Inferior parietal cortex (tissue), 1 donor: Measurements from ENCODE around the gene SARM1.

Experiments used
- DNase-seq: peaks from one replicate; pipeline ENCODE4 v3.0.0-alpha.2; 2016; ENCODE audit errors: extremely low spot score

SARM1 gene

GRCh38 chr17:28341516-28341915 is 30.0 kb upstream of the SARM1 start:
- no peak for DNase-seq

- no peak for DNase-seq
Measured at GRCh38 chr17:28342313-28342712, 29.2 kb upstream of the SARM1 start.

GRCh38 chr17:28343491-28343932 is 28.0 kb upstream of the SARM1 start:
- DNase-seq = no peak

DNA sequence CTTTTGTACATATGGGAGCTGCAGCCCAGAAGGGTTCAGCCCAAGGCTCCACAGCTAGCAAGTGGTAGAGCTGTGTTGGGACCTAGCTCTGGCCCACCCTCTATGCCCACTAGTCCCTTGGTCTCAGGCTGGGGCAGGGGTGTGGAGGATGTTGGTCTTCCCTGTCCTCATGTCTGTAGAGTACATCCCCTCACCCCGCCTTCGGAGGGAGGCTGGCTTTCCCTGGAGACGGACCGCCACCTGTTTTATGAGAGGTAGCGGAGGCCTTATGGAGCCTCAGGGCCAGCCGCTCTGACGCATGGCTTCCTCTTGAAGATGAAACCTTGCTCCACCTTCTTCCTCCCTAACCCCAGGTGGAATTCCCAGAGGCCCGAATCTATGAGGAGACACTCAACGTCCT is 27.5 kb upstream of the SARM1 start:
- no peak for DNase-seq

DNA sequence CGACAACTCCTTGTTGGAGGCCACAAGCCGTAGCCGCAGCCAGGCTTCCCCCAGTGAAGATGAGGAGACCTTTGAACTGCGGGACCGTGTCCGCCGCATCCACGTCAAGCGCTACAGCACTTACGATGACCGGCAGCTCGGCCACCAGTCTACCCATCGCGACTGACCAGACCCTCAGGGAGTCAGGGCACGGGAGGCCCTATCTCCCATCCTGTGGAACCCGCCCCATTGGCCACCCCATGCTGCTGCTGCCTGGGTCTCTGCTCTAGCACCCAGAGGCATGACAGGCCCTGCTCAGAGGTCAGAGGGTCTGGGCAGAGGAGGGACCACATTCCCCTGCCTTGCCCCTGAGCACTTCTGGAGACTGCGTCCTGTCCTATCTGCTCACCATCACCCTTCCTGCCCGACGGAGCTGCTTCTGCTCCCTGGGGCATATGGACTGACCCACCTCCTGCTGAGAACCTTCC is 27.0 kb upstream of the SARM1 start:
- no peak for DNase-seq

GRCh38 chr17:28345419-28346198 is 25.9 kb upstream of the SARM1 start:
- DNase-seq = no peak

GRCh38 chr17:28346199-28346580 is 25.3 kb upstream of the SARM1 start:
- DNase-seq = no peak

DNA sequence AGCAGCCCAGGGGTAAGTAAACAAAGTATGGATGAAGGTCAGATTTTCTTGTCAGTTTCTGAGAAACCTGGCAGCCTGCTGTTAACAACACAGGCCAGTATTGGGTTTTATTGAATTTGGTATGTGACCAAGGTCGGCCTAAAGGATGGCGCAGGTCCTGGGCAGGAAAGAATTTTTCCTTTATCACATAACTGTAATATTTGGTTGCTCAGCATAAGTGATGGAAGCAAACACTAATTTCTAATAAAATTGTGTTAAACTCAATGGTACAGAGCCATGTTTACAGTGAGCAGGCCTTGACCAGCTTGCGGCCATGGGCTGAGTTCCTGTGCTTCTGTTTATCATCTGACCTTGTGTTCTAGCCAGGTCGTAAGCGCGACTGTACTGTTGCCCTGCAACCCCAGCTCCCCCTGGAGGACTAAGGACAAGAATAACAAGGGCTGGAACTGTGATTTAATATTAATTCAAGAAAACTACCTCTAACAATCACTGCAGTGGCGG is 24.7 kb upstream of the SARM1 start:
- no peak for DNase-seq

DNA sequence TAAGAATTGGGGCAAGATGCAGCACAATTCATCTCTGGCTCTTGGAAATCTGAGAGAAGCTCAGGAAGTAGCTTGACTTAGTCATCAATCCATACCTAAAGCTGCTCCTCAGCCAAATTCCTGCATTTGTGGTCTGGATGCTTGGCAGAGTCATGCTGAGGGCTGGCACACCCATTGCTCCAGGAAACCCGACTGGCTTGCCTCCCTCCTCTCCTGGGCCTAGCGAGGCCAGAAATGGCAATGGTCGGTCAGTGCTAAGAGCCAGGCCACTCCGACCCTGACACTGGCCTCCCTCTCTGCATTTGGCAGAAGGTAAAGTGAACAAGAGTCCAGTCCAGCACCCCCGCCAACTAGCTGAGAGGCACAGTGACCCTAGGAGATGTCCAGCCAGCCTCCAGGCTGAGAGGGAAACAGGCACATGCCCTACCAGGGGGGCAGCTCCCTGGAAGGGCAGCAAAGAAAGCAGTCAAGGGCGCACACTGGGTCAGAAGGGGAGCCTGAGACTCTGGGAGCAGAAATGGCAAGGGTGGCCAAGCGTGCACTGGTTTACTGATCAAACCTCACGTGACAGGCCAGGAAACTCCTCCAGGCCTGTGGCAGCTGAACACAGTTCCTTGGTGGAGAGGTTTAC is 24.1 kb upstream of the SARM1 start:
- no peak for DNase-seq

DNA sequence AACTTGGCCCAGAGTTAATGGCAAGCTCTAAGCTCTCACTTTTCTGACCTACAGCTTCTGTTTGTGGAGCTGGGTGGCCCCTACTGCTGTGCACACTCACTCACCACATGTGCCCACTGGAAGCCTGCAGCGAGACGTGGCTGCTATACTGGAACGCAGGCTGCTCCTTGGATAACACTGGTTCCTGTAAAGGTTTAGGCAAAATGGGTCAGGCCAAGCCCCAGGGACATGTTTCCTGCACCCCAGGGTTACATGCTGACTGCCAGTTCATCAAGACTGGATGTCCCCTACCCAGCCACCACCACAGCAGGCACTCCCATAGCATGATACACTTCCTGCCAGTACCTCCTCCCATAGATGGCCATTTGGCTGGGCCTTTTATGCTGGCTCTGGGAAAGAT is 22.5 kb upstream of the SARM1 start:
- no peak for DNase-seq

DNA sequence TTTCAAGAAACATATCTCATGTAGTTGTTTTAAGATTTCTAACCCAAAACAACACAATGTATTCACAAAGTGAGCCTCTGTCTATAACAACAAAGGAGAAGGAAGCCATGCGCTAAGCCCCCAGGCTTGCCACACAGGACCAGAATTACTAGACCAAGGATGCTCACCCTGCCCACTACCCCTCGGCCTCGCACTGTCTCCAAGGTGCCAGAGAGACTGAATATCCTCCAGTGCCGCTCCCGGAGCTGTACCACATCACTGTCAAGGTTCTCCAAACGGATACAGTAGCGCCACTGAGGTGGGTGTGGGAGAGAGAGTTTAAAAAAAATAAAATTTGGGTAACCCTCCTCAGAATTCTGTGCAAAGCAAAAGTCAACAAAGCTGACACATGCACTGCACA is 21.2 kb upstream of the SARM1 start:
- DNase-seq = no peak

DNA sequence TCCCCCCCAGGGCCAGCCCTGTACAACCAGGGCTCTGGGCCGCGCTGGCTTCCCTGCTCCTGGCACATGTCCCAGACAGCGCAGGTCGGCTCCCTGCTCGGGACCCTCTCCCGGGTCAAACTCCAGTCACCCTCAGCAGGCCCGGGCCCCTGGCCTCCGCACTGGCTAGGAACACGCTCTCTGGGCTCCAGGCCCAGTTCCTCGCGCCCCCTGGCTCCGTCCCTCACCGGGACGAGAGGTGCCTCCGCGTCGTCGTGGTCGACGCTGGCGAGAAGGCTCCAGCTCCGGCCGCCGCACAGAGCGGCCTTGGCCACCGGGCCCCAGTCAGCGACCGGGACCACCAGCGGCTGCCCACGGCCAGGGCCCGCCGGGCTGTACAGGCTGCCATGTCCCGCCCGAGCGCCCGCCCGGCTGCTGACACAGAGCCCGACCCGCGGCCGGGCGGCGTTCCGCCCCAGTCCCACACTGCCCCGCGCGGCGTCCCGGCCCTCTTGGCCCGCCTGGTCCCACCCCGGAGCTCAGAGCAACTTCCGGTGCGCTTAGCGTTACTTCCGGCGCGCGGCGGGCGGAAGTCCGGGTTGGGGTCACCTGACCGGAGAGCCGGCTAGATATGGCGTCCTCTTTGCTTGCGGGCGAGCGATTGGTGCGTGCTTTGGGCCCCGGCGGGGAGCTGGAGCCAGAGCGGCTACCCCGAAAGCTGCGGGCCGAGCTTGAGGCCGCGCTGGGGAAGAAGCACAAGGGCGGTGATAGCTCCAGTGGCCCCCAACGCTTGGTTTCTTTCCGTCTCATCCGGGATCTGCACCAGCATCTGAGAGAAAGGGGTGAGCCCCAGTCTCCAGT is 14.2 kb upstream of the SARM1 start, which contains the start of gene POLDIP2:
TSS of gene POLDIP2 (minus strand) at position 467 of the 840 bp plus-strand sequence. CDS start at position 388, 79 bp downstream.
- DNase-seq = peak; percentile 96

GRCh38 chr17:28357901-28358197 is 13.6 kb upstream of the SARM1 start:
- DNase-seq = no peak

DNA sequence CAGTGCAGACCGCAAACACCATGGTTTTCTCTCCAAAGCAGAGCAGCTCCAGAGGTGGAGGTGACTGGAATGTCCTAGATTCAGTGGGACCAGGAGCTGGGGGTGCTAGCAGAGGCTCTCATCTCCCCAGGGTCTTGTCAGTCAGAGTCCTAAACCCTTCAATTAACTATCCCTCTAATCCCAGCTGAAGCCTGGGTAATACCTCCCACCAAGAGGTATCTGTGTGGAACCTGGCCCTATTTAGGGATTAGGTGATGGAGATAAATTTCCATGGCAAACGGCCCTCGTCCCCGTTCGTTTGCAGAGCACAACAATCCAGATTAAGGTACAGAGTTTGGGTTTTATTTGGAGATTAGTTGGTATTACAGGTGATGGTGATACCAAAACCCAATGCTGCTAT is 8.3 kb upstream of the SARM1 start:
- no peak for DNase-seq

DNA sequence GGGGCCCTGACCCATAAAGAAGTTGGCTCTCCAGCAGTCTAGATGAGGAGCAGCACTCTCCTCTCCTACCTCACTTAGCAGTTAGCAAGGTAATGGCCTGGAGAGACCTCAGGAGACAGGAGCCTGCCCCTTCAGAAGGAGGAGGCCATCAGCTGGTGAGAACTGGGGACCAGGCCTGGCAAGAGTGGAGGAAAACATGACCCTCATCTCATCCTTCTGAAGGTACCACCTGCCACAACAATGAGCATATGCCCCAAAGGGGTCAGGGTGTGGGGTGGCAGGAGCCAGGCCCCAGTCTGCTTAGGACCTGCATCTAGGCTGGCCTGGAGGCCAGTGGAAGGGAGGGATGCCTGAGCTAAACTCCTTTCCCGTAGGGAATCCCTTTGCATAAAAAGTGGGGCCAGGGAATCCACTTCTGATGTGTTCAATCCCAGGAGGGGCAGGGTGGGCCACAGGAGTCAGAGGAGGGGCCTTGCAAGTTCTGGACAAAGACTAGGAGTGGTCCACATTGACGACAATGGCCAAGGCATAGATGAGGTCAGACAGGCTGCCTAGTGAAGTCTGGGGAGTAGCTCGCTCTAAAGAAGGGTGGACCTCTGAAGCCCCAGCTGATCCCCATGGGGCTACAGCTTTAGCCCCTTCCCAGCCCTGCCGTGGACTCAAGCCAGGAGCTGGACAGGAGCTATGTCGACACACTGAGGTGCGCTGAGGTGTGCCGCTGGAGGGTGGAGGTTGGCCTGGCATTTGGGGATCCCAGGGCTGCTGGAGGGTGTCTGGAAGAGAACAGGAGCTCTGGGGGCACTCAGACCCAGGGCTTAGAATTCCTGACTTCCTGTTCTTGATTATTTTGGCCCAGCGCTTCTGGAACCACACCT is 7.5 kb upstream of the SARM1 start:
- no peak for DNase-seq

DNA sequence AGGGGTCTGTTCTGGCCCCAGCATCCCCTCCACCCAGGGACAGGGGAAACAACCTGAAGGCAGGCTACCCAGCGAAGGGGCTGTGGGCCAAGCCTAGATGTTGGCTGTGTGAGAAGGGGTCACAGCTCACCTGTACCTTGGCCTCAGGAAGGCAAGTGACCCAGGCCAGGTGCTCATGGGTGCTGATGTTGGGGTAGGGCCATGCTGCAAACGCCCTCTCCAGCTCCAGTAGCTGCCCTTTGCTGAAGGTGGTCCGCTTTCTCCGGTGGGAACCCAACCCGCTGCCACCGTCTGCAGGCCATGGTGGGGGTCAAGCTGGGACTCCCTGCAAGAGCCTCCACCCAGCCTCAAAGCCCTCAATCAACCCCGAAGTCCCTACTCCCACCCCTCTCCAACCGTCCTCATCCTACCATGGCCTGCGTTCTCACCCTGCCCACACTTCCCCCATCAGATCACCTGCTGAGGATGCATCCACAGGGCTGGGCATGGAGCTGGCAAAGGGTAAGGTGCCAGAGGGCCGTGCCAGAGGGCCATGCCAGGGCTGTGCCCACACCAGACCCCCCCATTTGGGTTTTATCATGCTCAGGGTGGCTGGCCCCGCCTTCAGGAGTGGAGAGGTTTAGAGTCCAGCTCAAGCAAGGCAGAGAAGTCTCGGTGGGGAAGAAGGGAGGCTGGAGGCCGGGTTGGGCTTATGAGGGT is 6.7 kb upstream of the SARM1 start, which contains the start of gene SEBOX:
TSS of gene SEBOX (minus strand) at position 535 of the 699 bp plus-strand sequence. CDS start at position 487, 48 bp downstream.
- DNase-seq = no peak

GRCh38 chr17:28365487-28365886 is 6.0 kb upstream of the SARM1 start:
- DNase-seq = no peak

DNA sequence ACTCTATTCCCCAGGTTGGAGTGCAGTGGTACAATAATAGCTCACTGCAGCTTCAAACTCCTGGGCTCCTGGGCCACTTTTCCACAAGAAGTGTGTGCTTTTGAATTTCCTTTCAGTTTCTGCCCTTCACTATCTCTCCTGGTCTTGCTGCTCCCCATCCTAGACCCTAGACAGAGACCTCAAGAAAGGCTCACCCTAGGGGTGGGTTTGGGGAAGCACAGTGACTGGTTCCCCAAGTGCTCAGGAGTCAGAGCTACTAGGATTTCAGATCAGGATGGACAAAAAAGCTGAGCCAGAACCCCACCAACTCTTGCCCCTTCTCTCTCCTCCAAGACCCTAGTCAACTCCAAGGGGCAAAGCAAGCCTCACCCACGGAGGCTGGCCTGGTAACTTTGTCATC is 4.9 kb upstream of the SARM1 start:
- no peak for DNase-seq

GRCh38 chr17:28367641-28368305 is 3.7 kb upstream of the SARM1 start:
- no peak for DNase-seq

DNA sequence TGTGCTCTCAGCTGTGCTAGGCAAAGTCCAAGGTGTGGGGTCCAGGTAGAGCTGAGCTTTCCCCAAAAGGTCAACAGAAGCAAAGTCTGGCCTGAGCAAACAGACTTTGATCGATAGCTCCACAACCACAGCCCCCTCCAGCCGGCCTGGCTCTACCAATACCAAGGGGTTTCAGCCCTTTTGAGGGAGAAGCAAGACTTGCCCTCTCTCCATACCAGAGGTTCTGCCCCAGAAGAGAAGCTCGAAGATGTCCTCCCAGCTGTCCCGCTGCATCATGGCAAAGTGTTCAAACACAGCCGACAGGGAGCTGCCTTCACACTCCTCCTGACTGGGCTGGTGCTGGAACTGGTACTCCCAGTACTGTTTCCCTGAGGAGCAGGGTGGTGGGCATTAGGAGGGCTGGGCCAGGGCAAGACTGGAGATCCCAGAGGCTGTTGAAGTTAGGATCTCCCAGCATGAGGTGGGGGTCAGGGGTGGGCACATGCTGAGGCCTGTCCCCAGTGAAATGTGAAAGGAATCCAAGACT is 3.1 kb upstream of the SARM1 start:
- no peak for DNase-seq
